Heart left ventricle (tissue), 16 donors: ENCODE data around the gene PPIF. TPM values are rescaled to one million over a fixed set of nuclear protein-coding genes. Genes with fewer than 3 reads are reported as not detected.
A peak's percentile ranks its signal among the peaks of the same experiment; 100 is the strongest.

Source experiments
- ATAC-seq, 4 donors: fragments of 200-7000 bp; cut with Tn5 transposase; one replicate each; pipeline ENCODE4 v1.9.1; 2020 to 2022; ENCODE audit warnings: moderate library complexity in 4 of 4, mild to moderate bottlenecking in 3 of 4, moderate number of reproducible peaks in 1 of 4
- DNase-seq, 5 donors: peaks; one replicate each; pipeline ENCODE4 v3.0.0-alpha.2; 2020
- H3K27ac ChIP-seq, 12 donors: fragments of 200-600 bp; sonication (generic) in 4 of 12; one replicate each; pipeline versions ENCODE4 v1.5.0 to v1.8.0; 2016 to 2022; ENCODE audit warnings: mild to moderate bottlenecking in 2 of 12
- H3K27me3 ChIP-seq, 9 donors: fragments of 200-600 bp; sonication (generic) in 2 of 9; one replicate each; pipeline versions ENCODE4 v1.5.1 to v1.8.0; 2016 to 2022; ENCODE audit warnings: mild to moderate bottlenecking in 3 of 9
- H3K36me3 ChIP-seq, 9 donors: fragments of 200-600 bp; sonication (generic) in 2 of 9; one replicate each; pipeline versions ENCODE4 v1.5.0 to v1.8.0; 2018 to 2022; ENCODE audit warnings: mild to moderate bottlenecking in 2 of 9
- H3K4me1 ChIP-seq, 12 donors: fragments of 200-600 bp; sonication (generic) in 4 of 12; one replicate each; pipeline versions ENCODE4 v1.5.0 to v1.8.0; 2016 to 2022; ENCODE audit warnings: mild to moderate bottlenecking in 3 of 12
- H3K4me3 ChIP-seq, 12 donors: fragments of 200-600 bp; sonication (generic) in 4 of 12; one replicate each; pipeline versions ENCODE4 v1.5.0 to v1.8.0; 2017 to 2022; ENCODE audit warnings: mild to moderate bottlenecking in 9 of 12, moderate library complexity in 4 of 12
- H3K9me3 ChIP-seq, 12 donors: fragments of 200-600 bp; sonication (generic) in 4 of 12; one replicate each; pipeline versions ENCODE4 v1.5.0 to v1.8.0; 2016 to 2022; ENCODE audit warnings: mild to moderate bottlenecking in 1 of 12
- POLR2A ChIP-seq, 2 donors: fragments of 450-650 bp; IDR thresholded peaks; one replicate each; pipeline ENCODE4 v1.6.1; 2017; ENCODE audit warnings: antibody characterized with exemption in 2 of 2, mild to moderate bottlenecking in 2 of 2, moderate library complexity in 2 of 2
- WGBS, 4 donors: extraction: QIAGEN DNeasy Blood & Tissue Kit in 2 of 4; methylation state at CpG; one replicate each; pipeline versions ENCODE4 v1.1.5 to v1.1.7; 2013 to 2018; 5-methylcytosine and 5-hydroxymethylcytosine counted together
- intact Hi-C, 10 donors: fragments of 100-400 bp; cut with DNase I; formaldehyde crosslinking; loops; one replicate each; pipeline versions ENCODE4 v1.11.1 to v1.14.2; 2022
- polyA plus RNA-seq, 2 donors: library from polyadenylated mRNA; stranded (reverse); fragments of 200-250 nt; gene quantifications; one replicate each; pipeline ENCODE4 v1.2.3, GENCODE V29; 2013
- total RNA-seq, 9 donors: library from RNA; depleted of rRNA in 2 of 9; stranded (reverse); fragments of >200 nt in 2 of 9; fragmentation: NEBNext Ultra II Directional in 3 of 9; extraction: Animal tissue kit (Norgen Biotek cat#: 25700) in 3 of 9; gene quantifications; one replicate each; pipeline versions ENCODE4 v1.1.0 to v1.2.4, GENCODE V29; 2016 to 2023
- TF ChIP-seq, protein P1 (sequence below), 12 donors: fragments of 200-600 bp; sonication (generic) in 4 of 12; IDR thresholded peaks; one replicate each; pipeline versions ENCODE4 v1.5.0 to v1.8.0; 2018 to 2022; ENCODE audit warnings: antibody characterized with exemption in 12 of 12, mild to moderate bottlenecking in 5 of 12
- donor health status: ischemic (EF 13 %, LVEDD 7.1; RV severe dilation, severe dysfunction).
- donor health status: healthy with polysubstance abuse.
- donor health status: DM: no; HTN: yes; CAD: no.
- donor health status: DM: no; HTN: no; CAD: no.
- donor health status: ischemic (EF 25% LVEDD 6.9; RV normal size, moderate dysfunction).
- donor health status: ischemic (EF 25% LVEDD 5.7; RV mildly dilated, moderate dysfunction).
- donor health status: healthy.
- donor health status: DM: yes; HTN: yes; CAD: no.
- donor health status: ischemic (EF 35%, LVEDD 5.7; RV mildly dilated, moderate dysfunction).
- donor health status: nonischemic (EF 11% LVEDD 7.7; RV severe dilation, severe dysfunction).
- donor health status: DM: yes; HTN: yes; CAD: no.
- donor health status: PGD.
- donor health status: ischemic (EF 29% LVEDD 5.4; RV normal size, mild dysfunction).
- donor health status: nonischemic (EF 23%, LVEDD 6.1; RV moderate dilation, normal function).

PPIF gene
- total and polyA plus RNA-seq, 11 donors, result 82.8 to 193 (median 128) TPM

DNA sequence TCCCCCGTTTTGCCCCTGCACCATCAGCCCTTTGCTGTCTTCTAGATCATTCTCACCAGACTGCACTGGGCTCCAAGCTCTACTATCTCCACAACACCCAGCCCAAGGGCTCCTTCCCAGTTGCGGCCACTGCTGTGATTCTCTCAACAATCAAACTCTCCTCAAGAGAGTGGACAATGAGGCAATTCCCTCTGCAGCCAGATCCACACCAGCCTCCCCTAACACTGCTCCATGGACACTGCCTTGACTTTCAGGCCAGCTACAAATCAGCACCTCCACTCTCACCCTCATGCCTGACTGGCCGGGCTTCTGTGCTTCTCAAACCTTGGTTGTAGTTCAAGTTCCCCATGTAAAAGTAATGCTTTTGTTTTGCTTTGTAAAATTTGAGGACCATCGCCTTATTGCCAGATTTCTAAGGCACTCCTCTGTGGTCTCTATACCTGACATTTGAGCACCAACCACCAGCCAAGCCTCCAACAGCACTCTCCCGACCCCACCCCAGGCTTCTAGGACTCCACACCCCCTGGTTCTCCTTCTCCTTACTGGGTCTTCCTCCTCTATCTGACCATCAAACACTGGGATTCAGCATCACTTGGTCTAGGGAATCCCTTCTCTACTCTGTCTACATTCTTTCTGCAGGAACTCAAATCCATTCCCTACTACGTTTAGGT lies 45.4 kb downstream of the PPIF start:
- peaks cover 0 to 63% (median 15%) of the 10 kb centered on the region in 9 donors for H3K36me3 ChIP-seq
- TF ChIP-seq, protein P1, sequence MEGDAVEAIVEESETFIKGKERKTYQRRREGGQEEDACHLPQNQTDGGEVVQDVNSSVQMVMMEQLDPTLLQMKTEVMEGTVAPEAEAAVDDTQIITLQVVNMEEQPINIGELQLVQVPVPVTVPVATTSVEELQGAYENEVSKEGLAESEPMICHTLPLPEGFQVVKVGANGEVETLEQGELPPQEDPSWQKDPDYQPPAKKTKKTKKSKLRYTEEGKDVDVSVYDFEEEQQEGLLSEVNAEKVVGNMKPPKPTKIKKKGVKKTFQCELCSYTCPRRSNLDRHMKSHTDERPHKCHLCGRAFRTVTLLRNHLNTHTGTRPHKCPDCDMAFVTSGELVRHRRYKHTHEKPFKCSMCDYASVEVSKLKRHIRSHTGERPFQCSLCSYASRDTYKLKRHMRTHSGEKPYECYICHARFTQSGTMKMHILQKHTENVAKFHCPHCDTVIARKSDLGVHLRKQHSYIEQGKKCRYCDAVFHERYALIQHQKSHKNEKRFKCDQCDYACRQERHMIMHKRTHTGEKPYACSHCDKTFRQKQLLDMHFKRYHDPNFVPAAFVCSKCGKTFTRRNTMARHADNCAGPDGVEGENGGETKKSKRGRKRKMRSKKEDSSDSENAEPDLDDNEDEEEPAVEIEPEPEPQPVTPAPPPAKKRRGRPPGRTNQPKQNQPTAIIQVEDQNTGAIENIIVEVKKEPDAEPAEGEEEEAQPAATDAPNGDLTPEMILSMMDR (IDR thresholded peaks at IDR 0.05), result no peak
- no peak for TF ChIP-seq POLR2A (IDR thresholded peaks at IDR 0.05)
- no peaks in the 10 kb centered on the region for H3K9me3 ChIP-seq

DNA sequence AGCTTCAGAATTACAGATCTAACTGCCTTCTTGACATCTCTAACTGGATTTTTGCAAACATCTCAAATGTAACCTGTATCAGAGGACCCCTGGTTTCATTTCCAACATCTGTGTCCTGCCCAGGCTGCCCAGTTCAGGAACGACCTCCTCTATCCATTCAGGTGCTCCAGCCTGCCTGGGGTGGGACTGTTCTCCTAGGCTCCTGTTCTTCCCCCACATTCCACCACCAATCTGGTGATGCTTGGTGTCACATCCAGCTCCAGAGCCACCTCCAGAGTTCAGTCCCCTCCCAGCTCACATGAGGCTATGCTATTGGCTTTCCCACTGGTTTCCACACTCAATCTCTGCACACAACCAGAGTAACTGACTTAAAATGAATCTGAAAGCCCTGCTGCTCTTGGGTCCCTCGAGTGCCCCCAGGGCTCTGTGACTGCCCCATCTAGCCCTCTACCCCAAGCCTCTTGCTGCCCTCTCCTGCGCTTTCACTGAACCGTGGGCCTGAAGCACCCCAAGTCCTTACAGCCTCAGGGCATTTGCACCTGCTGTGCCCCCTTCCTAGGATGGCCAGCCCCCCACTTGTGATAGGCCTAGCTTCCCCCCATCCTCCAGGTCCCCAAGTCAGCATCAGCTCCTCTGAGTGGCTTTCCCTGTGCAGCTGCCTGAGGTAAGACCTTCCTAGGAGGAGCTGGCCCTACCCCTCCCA lies 46.1 kb downstream of the PPIF start:
- intact Hi-C loops, result loop anchor here in 1 of 10 donors (5.0 kb wide), 1 partner anchor 59 kb away; no protein-coding TSS in a partner anchor
- ATAC-seq (no peak), DNase-seq (peak in 1 of 5 donors; percentile 15)
- H3K9me3 ChIP-seq, result no peaks in the 10 kb centered on the region
- no peaks in the 10 kb centered on the region for H3K27me3 ChIP-seq
- H3K27ac ChIP-seq, result peak overlapping the region in 1 of 12 donors; percentile 44
- H3K36me3 ChIP-seq, result peaks cover 0 to 56% (median 15%) of the 10 kb centered on the region in 9 donors
- H3K4me3 ChIP-seq, result no peak overlapping the region
- 95 to 98% (median 97%) methylated on average over 4 of the region's 4 CpGs for WGBS, 4 donors
- H3K4me1 ChIP-seq, result peaks cover 0 to 62% (median 40%) of the 10 kb centered on the region in 12 donors
- TF ChIP-seq, protein P1 (IDR thresholded peaks at IDR 0.05), result no peak
- TF ChIP-seq POLR2A (IDR thresholded peaks at IDR 0.05), result no peak

More for the DNA sequence above, 45.4 kb downstream of the PPIF start:
- DNase-seq (peak in 2 of 5 donors; percentile 18 to 24), ATAC-seq (peak in 3 of 4 donors; percentile 7 to 31 (median 27))
- Histone ChIP-seq H3K4me1 (peaks cover 0 to 66% (median 36%) of the 10 kb centered on the region in 12 donors), H3K27ac (peak overlapping the region in 1 of 12 donors; percentile 44), H3K27me3 (no peaks in the 10 kb centered on the region), H3K4me3 (no peak overlapping the region)
- intact Hi-C loops, result loop anchor here in 1 of 10 donors (5.0 kb wide), 1 partner anchor 60 kb away; no protein-coding TSS in a partner anchor
- WGBS, 4 donors, result 63 to 72% (median 67%) methylated on average over 6 of the region's 6 CpGs

DNA sequence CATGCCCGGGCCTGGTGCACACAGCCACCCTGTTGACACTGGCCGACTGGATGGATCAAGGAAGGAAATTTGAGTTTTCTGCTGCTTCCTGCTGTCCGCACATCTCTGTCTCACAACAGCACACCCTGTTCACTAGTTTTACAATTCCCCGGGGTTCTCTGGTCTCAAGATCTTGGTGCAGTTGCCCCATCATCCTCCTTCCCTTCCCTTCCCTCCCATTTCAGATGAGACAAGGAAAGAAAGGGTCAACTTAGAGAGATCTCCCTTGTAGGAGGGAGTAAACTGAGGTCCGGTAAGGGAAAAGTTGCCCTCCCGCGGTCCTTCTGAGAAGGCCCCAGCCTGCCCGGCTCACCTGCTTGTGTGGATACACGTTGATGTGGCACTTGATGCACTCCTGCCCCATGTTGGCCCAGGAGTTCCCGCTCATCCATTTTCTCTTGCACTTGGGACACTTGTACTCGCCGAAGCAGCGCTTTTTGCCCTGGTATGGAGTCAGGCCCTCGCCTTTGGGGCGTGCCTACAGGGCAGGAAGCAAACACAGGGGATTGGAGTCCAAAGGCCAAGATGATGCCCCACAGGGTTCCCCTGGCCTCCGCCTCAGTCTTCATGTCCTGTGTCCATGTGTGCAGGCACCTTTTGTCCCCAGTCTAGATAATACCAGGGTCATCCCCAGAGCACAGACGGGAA lies 46.8 kb downstream of the PPIF start:
- no peak for ATAC-seq
- Histone ChIP-seq H3K27me3 (no peaks in the 10 kb centered on the region), H3K36me3 (peaks cover 0 to 49% (median 14%) of the 10 kb centered on the region in 9 donors), H3K4me1 (peaks cover 2 to 62% (median 43%) of the 10 kb centered on the region in 12 donors), H3K27ac (peak overlapping the region in 1 of 12 donors; percentile 34), H3K9me3 (no peaks in the 10 kb centered on the region), H3K4me3 (no peak overlapping the region)
- peak in 4 of 5 donors; percentile 12 to 58 (median 16) for DNase-seq
- WGBS, 4 donors, result 94 to 97% (median 95%) methylated on average over 17 of the region's 17 CpGs
- intact Hi-C loops, result loop anchor here in 1 of 10 donors (5.0 kb wide), 1 partner anchor 58 kb away; no protein-coding TSS in a partner anchor
- TF ChIP-seq, protein P1 (IDR thresholded peaks at IDR 0.05), result no peak
- no peak for TF ChIP-seq POLR2A (IDR thresholded peaks at IDR 0.05)
